ENCODE measurements around the gene IMPA2.

The IMPA2 gene

GRCh38 chr18:12006488-12006840 lies 25.2 kb downstream of the IMPA2 start:
- no peak for DNase-seq (ENCODE audit: low read depth in 2 of 2, low spot score in 1 of 2)

- DNase-seq (ENCODE audit: low read depth in 2 of 2, low spot score in 1 of 2) = no peak
Observed at GRCh38 chr18:12007063-12007462, 25.8 kb downstream of the IMPA2 start.

- DNase-seq (ENCODE audit: low read depth in 2 of 2, low spot score in 1 of 2) = no peak
Observed at GRCh38 chr18:12008181-12008767, 27.0 kb downstream of the IMPA2 start.

- DNase-seq (ENCODE audit: low read depth in 2 of 2, low spot score in 1 of 2) = no peak
Observed at GRCh38 chr18:12008842-12009580, 27.7 kb downstream of the IMPA2 start.

GRCh38 chr18:12009581-12010140 lies 28.4 kb downstream of the IMPA2 start:
- no peak for DNase-seq (ENCODE audit: low read depth in 2 of 2, low spot score in 1 of 2)

- DNase-seq (ENCODE audit: low read depth in 2 of 2, low spot score in 1 of 2) = no peak
Observed at GRCh38 chr18:12010187-12010802, 29.0 kb downstream of the IMPA2 start.

- DNase-seq (ENCODE audit: low read depth in 2 of 2, low spot score in 1 of 2) = no peak
Observed at GRCh38 chr18:12011199-12011956, 30.1 kb downstream of the IMPA2 start.

GRCh38 chr18:12011957-12012549 lies 30.7 kb downstream of the IMPA2 start:
- DNase-seq (ENCODE audit: low read depth in 2 of 2, low spot score in 1 of 2) = no peak

- DNase-seq (ENCODE audit: low read depth in 2 of 2, low spot score in 1 of 2) = no peak
Observed at GRCh38 chr18:12012697-12013096, 31.4 kb downstream of the IMPA2 start.

- DNase-seq (ENCODE audit: low read depth in 2 of 2, low spot score in 1 of 2) = no peak
Observed at GRCh38 chr18:12013186-12013916, 32.0 kb downstream of the IMPA2 start.

GRCh38 chr18:12014086-12014485 lies 32.8 kb downstream of the IMPA2 start:
- no peak for DNase-seq (ENCODE audit: low read depth in 2 of 2, low spot score in 1 of 2)

- no peak for DNase-seq (ENCODE audit: low read depth in 2 of 2, low spot score in 1 of 2)
Observed at GRCh38 chr18:12014521-12015415, 33.5 kb downstream of the IMPA2 start.

- DNase-seq (ENCODE audit: low read depth in 2 of 2, low spot score in 1 of 2) = no peak
Observed at GRCh38 chr18:12015416-12016062, 34.2 kb downstream of the IMPA2 start.

GRCh38 chr18:12017081-12017480 lies 35.8 kb downstream of the IMPA2 start:
- no peak for DNase-seq (ENCODE audit: low read depth in 2 of 2, low spot score in 1 of 2)

- DNase-seq (ENCODE audit: low read depth in 2 of 2, low spot score in 1 of 2) = no peak
Observed at GRCh38 chr18:12018861-12019260, 37.6 kb downstream of the IMPA2 start.

- DNase-seq (ENCODE audit: low read depth in 2 of 2, low spot score in 1 of 2) = no peak
Observed at GRCh38 chr18:12021077-12021476, 39.8 kb downstream of the IMPA2 start.

- no peak for DNase-seq (ENCODE audit: low read depth in 2 of 2, low spot score in 1 of 2)
Observed at GRCh38 chr18:12021596-12021995, 40.3 kb downstream of the IMPA2 start.

GRCh38 chr18:12023375-12023774 lies 42.1 kb downstream of the IMPA2 start:
- no peak for DNase-seq (ENCODE audit: low read depth in 2 of 2, low spot score in 1 of 2)

GRCh38 chr18:12026562-12026961 lies 45.3 kb downstream of the IMPA2 start:
- no peak for DNase-seq (ENCODE audit: low read depth in 2 of 2, low spot score in 1 of 2)

All from stimulated activated CD8-positive, alpha-beta memory T cell treated with anti-CD3 and anti-CD28 coated beads, Interleukin-4, amount 100 ng/mL, for 4 hours (primary cell).